K562 (cell line): ENCODE measurements around the gene PAIP1. TPM values are rescaled to one million over a fixed set of nuclear protein-coding genes. Genes with fewer than 3 reads are reported as not detected.

Experiments used
- ARID1B ChIP-seq: fragments of 450-650 bp; IDR thresholded peaks from 2 replicates; pipeline ENCODE4 v1.6.1; 2016; ENCODE audit warnings: antibody characterized with exemption, mild to moderate bottlenecking, inconsistent platforms
- CBX5 ChIP-seq: IDR thresholded peaks from 2 replicates; pipeline ENCODE4 v1.6.1; 2014; ENCODE audit warnings: low read depth, borderline replicate concordance
- CHD4 ChIP-seq: fragments of 200-600 bp; sonication (generic); IDR thresholded peaks from 3 replicates; pipeline ENCODE4 v1.6.1; 2012; ENCODE audit warnings: low read depth, mild to moderate bottlenecking, mixed read lengths, low read length, inconsistent platforms; ENCODE audit not compliant: insufficient read depth, insufficient replicate concordance, poor library complexity, severe bottlenecking
- ETV5 ChIP-seq: sonication (generic); formaldehyde crosslinking; IDR thresholded peaks from 2 replicates; pipeline ENCODE4 v1.4.0; 2020; ENCODE audit warnings: low read depth, mild to moderate bottlenecking, missing genetic modification reagents
- FOXA1 ChIP-seq: fragments of 450-650 bp; IDR thresholded peaks from 2 replicates; pipeline ENCODE4 v1.6.1; 2016; ENCODE audit warnings: mild to moderate bottlenecking, borderline replicate concordance
- HEY1 ChIP-seq: fragments of 250-450 bp; sonication (Bioruptor Pico); IDR thresholded peaks from 2 replicates; pipeline ENCODE4 v1.5.0; 2020; ENCODE audit warnings: mild to moderate bottlenecking, moderate library complexity, borderline replicate concordance
- MIER1 ChIP-seq: fragments of 450-650 bp; IDR thresholded peaks from 2 replicates; pipeline ENCODE4 v1.6.1; 2016; ENCODE audit warnings: antibody characterized with exemption, mild to moderate bottlenecking, low read depth
- MYNN ChIP-seq, 2 experiments: sonication (generic); formaldehyde crosslinking in 1 of 2; IDR thresholded peaks; 2 replicates each; pipeline versions ENCODE4 v1.5.0 to v1.6.1; 2016 to 2020; ENCODE audit warnings: antibody characterized with exemption in 1 of 2, missing genetic modification reagents in 1 of 2
- PHF8 ChIP-seq: fragments of 200-600 bp; sonication (generic); IDR thresholded peaks from 2 replicates; pipeline ENCODE4 v1.6.1; 2012; ENCODE audit warnings: mixed run types, mild to moderate bottlenecking, inconsistent platforms, low read length, moderate library complexity, borderline replicate concordance
- RUNX1 ChIP-seq: sonication (generic); IDR thresholded peaks from 2 replicates; pipeline ENCODE4 v1.6.1; 2016; ENCODE audit warnings: antibody characterized with exemption, low read depth
- SIN3A ChIP-seq, 2 experiments: fragments of 150-350 bp in 1 of 2; IDR thresholded peaks; 2 replicates each; pipeline ENCODE4 v1.6.1; 2011 to 2016; ENCODE audit warnings: borderline replicate concordance in 2 of 2, low read depth in 2 of 2, low read length in 2 of 2, mild to moderate bottlenecking in 2 of 2, moderate library complexity in 2 of 2; ENCODE audit not compliant: control insufficient read depth in 1 of 2
- SMARCA4 ChIP-seq: fragments of 450-650 bp; IDR thresholded peaks from 2 replicates; pipeline ENCODE4 v1.6.1; 2016
- SMARCA5 ChIP-seq: fragments of 450-650 bp; IDR thresholded peaks from 2 replicates; pipeline ENCODE4 v1.6.1; 2016
- XRCC5 ChIP-seq: fragments of 200-400 bp; formaldehyde crosslinking; IDR thresholded peaks from 2 replicates; pipeline ENCODE4 v1.6.1; 2017; ENCODE audit warnings: low read depth, mild to moderate bottlenecking, low read length
- ZBTB1 ChIP-seq: sonication (generic); formaldehyde crosslinking; IDR thresholded peaks from 2 replicates; pipeline ENCODE4 v1.8.1; 2023; ENCODE audit warnings: missing genetic modification reagents, low read depth, mild to moderate bottlenecking, borderline replicate concordance
- ZNF12 ChIP-seq: sonication (generic); formaldehyde crosslinking; IDR thresholded peaks from 2 replicates; pipeline ENCODE4 v1.4.0; 2020; ENCODE audit warnings: mild to moderate bottlenecking, missing genetic modification reagents
- ZNF174 ChIP-seq: fragments of 250-450 bp; sonication (Bioruptor Pico); IDR thresholded peaks from 2 replicates; pipeline ENCODE4 v1.4.0; 2020; ENCODE audit warnings: mild to moderate bottlenecking
- ZNF23 ChIP-seq: fragments of 250-450 bp; sonication (Bioruptor Pico); IDR thresholded peaks from 2 replicates; pipeline ENCODE4 v1.4.0; 2020; ENCODE audit warnings: mild to moderate bottlenecking
- ZNF717 ChIP-seq: fragments of 250-450 bp; sonication (Bioruptor Pico); IDR thresholded peaks from 2 replicates; pipeline ENCODE4 v1.5.0; 2021
- polyA plus RNA-seq, 8 experiments: library from polyadenylated mRNA; depleted of rRNA in 4 of 8; stranded (reverse) in 5 of 8; unstranded in 3 of 8; fragments of >200 nt; fragmentation: Nextera tagmentation in 2 of 8; fragmentation: Illumina TruSeq in 1 of 8; extraction: Ambion mirVana in 2 of 8; extraction: Trizol in 1 of 8; gene quantifications; 2 replicates each; pipeline versions ENCODE4 v1.2.1 to v1.2.3, GENCODE V29; 2011 to 2014; ENCODE audit warnings: inconsistent platforms in 1 of 8, missing spikeins in 1 of 8
- total RNA-seq, 7 experiments: library from RNA; depleted of rRNA in 6 of 7; stranded (reverse); fragments of >200 nt in 6 of 7; fragmentation: Illumina TruSeq in 2 of 7; extraction: Trizol in 2 of 7; gene quantifications; 2 replicates each; pipeline versions ENCODE4 v1.2.1 to v1.2.3, GENCODE V29; 2011 to 2021; ENCODE audit warnings: low replicate concordance in 1 of 7
- TF ChIP-seq, protein P1 (sequence below): fragments of 250-450 bp; sonication (Bioruptor Pico); IDR thresholded peaks from 2 replicates; pipeline ENCODE4 v1.4.0; 2020; ENCODE audit warnings: mild to moderate bottlenecking, moderate library complexity
- TF ChIP-seq, protein P2 (sequence below): fragments of 250-450 bp; sonication (Bioruptor Pico); IDR thresholded peaks from 2 replicates; pipeline ENCODE4 v1.5.0; 2021
- TF ChIP-seq, protein P3 (sequence below): fragments of 450-650 bp; formaldehyde crosslinking; IDR thresholded peaks from 2 replicates; pipeline ENCODE4 v1.4.0; 2020; ENCODE audit warnings: mild to moderate bottlenecking, mixed read lengths

Gene PAIP1
- total and polyA plus RNA-seq, 9 of the 15 experiments (the other 6 are each of a cell fraction or from before 2014, with no cell fraction given) = 51.7 to 181 (median 102) TPM

DNA sequence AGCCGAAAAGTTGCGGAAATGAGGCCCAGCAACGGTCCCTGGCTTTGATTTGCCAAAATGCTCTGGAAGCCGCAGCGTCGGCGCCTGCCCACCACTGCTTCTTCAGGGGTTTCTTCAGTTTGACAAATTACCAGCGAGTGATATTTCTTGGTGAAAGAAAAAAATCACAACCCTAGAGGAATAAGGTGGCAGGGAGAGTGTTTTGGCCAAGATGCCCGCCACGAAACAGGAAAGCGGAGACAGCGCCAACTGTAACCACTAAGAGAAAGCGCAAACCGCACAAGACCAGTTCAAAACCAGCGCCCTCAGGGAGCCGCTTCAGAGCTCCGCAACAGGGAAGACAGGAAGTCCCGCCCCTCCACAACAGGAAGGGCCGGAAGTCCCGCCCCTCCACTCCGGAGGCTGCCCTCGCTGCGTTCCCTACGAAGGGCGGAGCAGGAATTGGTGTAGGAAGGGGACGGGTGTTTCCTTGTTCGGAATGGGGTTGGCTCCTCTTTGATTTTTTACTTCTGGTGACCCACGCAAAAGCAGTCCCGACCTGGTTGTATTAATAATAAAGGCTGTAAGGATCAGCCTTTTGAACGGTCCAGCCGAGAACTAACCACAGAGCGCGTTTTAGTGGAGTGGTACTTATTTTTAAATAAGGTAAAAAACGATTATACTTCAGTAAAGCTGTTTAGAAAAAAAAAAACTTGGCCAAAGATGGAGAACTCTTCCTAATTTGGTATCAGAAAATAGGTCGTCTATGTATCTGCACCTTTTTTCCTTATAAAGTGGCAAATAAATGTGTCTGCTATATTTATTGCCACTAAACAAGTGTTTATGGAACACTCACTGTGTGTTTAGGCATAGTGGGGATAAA, 41.8 kb downstream of the PAIP1 start, which contains the start of gene C5orf34 (continued):
- TF ChIP-seq, protein P1, sequence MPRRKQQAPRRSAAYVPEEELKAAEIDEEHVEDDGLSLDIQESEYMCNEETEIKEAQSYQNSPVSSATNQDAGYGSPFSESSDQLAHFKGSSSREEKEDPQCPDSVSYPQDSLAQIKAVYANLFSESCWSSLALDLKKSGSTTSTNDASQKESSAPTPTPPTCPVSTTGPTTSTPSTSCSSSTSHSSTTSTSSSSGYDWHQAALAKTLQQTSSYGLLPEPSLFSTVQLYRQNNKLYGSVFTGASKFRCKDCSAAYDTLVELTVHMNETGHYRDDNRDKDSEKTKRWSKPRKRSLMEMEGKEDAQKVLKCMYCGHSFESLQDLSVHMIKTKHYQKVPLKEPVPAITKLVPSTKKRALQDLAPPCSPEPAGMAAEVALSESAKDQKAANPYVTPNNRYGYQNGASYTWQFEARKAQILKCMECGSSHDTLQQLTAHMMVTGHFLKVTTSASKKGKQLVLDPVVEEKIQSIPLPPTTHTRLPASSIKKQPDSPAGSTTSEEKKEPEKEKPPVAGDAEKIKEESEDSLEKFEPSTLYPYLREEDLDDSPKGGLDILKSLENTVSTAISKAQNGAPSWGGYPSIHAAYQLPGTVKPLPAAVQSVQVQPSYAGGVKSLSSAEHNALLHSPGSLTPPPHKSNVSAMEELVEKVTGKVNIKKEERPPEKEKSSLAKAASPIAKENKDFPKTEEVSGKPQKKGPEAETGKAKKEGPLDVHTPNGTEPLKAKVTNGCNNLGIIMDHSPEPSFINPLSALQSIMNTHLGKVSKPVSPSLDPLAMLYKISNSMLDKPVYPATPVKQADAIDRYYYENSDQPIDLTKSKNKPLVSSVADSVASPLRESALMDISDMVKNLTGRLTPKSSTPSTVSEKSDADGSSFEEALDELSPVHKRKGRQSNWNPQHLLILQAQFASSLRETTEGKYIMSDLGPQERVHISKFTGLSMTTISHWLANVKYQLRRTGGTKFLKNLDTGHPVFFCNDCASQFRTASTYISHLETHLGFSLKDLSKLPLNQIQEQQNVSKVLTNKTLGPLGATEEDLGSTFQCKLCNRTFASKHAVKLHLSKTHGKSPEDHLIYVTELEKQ (CRISPR knock-in tag) = no peak
- TF ChIP-seq PHF8 = peak; percentile 93
- TF ChIP-seq SMARCA4 = no peak
- peak; percentile 49 to 68; a peak in 2 of 4 replicates for TF ChIP-seq SIN3A (IDR thresholded peaks at IDR 0.05; ENCODE audit: borderline replicate concordance in 2 of 2, control insufficient read depth in 1 of 2, low read depth in 2 of 2, low read length in 2 of 2)
- no peak for TF ChIP-seq HEY1 (CRISPR knock-in tag)
- peak; percentile 76; the same call in 1 of the 2 replicates for TF ChIP-seq ZNF12 (CRISPR knock-in tag)
- TF ChIP-seq ZNF717 (CRISPR knock-in tag) = no peak
- TF ChIP-seq ZNF23 (CRISPR knock-in tag) = no peak
- TF ChIP-seq CBX5 = no peak
- TF ChIP-seq FOXA1 = no peak
- TF ChIP-seq CHD4 = no peak
- no peak for TF ChIP-seq RUNX1
- TF ChIP-seq XRCC5 = peak; percentile 71; the same call in 1 of the 2 replicates
- TF ChIP-seq ARID1B = peak; percentile 33; the same call in 1 of the 2 replicates
- TF ChIP-seq, protein P2, sequence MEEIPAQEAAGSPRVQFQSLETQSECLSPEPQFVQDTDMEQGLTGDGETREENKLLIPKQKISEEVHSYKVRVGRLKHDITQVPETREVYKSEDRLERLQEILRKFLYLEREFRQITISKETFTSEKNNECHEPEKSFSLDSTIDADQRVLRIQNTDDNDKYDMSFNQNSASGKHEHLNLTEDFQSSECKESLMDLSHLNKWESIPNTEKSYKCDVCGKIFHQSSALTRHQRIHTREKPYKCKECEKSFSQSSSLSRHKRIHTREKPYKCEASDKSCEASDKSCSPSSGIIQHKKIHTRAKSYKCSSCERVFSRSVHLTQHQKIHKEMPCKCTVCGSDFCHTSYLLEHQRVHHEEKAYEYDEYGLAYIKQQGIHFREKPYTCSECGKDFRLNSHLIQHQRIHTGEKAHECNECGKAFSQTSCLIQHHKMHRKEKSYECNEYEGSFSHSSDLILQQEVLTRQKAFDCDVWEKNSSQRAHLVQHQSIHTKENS (CRISPR knock-in tag) = no peak
- TF ChIP-seq MIER1 = no peak
- TF ChIP-seq ZNF174 (CRISPR knock-in tag) = no peak
- no peak; the same call in none of the 2 replicates for TF ChIP-seq ETV5 (CRISPR knock-in tag)
- no peak for TF ChIP-seq SMARCA5
- TF ChIP-seq, protein P3, sequence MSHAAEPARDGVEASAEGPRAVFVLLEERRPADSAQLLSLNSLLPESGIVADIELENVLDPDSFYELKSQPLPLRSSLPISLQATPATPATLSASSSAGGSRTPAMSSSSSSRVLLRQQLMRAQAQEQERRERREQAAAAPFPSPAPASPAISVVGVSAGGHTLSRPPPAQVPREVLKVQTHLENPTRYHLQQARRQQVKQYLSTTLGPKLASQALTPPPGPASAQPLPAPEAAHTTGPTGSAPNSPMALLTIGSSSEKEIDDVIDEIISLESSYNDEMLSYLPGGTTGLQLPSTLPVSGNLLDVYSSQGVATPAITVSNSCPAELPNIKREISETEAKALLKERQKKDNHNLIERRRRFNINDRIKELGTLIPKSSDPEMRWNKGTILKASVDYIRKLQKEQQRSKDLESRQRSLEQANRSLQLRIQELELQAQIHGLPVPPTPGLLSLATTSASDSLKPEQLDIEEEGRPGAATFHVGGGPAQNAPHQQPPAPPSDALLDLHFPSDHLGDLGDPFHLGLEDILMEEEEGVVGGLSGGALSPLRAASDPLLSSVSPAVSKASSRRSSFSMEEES (CRISPR knock-in tag) = no peak
- peak; percentile 89; the same call in 1 of the 2 replicates for TF ChIP-seq ZBTB1 (CRISPR knock-in tag)
- TF ChIP-seq MYNN (IDR thresholded peaks at IDR 0.05) = peak; percentile 72; the same call in 1 of the 2 replicates
- no peak for TF ChIP-seq MYNN (CRISPR knock-in tag; IDR thresholded peaks at IDR 0.05)
